Measurements from ENCODE around the gene NEB. TPM values are rescaled to one million over a fixed set of nuclear protein-coding genes. Genes with fewer than 3 reads are reported as not detected.

The NEB gene
- total and polyA plus RNA-seq, 2 donors from 2014 or later = 0.88 to 1.6 TPM

DNA sequence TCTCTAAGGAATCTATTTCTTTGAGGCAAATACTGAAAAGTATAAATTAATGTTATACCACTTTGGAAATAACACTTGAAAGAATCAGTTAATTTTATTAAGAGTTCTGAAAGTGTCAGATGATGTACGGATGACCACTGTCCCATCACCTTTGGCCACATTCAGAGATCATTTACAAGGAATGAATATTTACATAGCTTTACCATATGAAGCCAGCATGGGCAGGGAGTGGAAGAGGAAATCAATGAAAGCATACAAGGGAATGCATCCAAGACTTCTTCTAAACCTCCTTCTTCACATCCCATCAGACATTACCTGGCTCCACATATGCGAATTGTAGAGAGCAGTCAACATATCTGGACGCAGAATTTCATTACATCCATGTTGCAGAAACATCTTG lies 201.1 kb downstream of the NEB start:
- DNase-seq (no peak), FAIRE-seq (no peak)
- intact Hi-C loops (cut with DNase I) = no loop called here
- Histone ChIP-seq H3K4me3 (ENCODE audit: low read length in 3 of 3) (no peak overlapping the region), H3K4me1 (ENCODE audit: control insufficient read depth in 2 of 3, insufficient read depth in 2 of 3, low read depth in 1 of 3, low read length in 3 of 3) (no peaks in the 10 kb centered on the region), H3K27me3 (ENCODE audit: control insufficient read depth, insufficient read depth, low read length) (no peaks in the 10 kb centered on the region), H3K36me3 (ENCODE audit: control insufficient read depth in 2 of 3, insufficient read depth in 3 of 3, low read length in 3 of 3) (no peaks in the 10 kb centered on the region), H3K9me3 (ENCODE audit: control insufficient read depth in 2 of 3, insufficient read depth in 1 of 3, low read length in 3 of 3) (no peaks in the 10 kb centered on the region), H3K27ac (ENCODE audit: low read depth in 2 of 2, low read length in 2 of 2) (no peak overlapping the region), H3K9ac (ENCODE audit: low read length in 3 of 3) (no peak overlapping the region)
- no peak for TF ChIP-seq CTCF (IDR thresholded peaks at IDR 0.05; ENCODE audit: borderline replicate concordance, extremely low read depth, insufficient read depth)

DNA sequence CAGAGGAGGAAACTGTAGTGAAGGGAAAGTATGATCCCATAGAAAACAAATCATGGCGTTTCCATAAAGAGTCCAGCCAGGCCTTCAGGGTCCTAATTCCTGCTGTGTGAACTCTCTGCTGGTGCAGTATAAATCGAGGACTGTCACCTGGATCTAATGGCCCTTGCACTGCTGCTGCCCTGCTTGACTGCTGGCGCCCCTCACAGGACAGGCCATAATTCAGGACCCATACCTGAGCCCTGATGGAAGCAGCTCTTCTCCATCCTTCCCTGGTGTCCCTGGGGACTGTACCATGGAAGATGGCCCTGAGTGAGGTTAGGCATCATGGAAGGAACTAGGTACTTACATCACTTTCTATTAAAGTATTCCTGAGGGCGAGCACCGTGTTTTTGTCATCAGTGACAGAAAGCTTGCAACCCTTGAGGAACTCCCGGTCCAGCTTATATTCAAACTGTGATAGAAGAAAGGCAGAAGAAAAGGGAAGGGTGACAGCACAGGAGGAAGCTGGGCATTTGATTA lies 207.6 kb downstream of the NEB start:
- no peak overlapping the region for H3K27ac ChIP-seq (ENCODE audit: low read depth in 2 of 2, low read length in 2 of 2)
- H3K9me3 ChIP-seq (ENCODE audit: control insufficient read depth in 2 of 3, insufficient read depth in 1 of 3, low read length in 3 of 3) = no peaks in the 10 kb centered on the region
- H3K4me1 ChIP-seq (ENCODE audit: control insufficient read depth in 2 of 3, insufficient read depth in 2 of 3, low read depth in 1 of 3, low read length in 3 of 3) = no peaks in the 10 kb centered on the region
- FAIRE-seq (no peak), DNase-seq (no peak)
- no peak overlapping the region for H3K4me3 ChIP-seq (ENCODE audit: low read length in 3 of 3)
- no peak overlapping the region for H3K9ac ChIP-seq (ENCODE audit: low read length in 3 of 3)
- no peak for TF ChIP-seq CTCF (IDR thresholded peaks at IDR 0.05; ENCODE audit: borderline replicate concordance, extremely low read depth, insufficient read depth)
- intact Hi-C loops (cut with DNase I) = no loop called here
- H3K27me3 ChIP-seq (ENCODE audit: control insufficient read depth, insufficient read depth, low read length) = no peaks in the 10 kb centered on the region
- no peaks in the 10 kb centered on the region for H3K36me3 ChIP-seq (ENCODE audit: control insufficient read depth in 2 of 3, insufficient read depth in 3 of 3, low read length in 3 of 3)

- intact Hi-C loops (cut with DNase I) = no loop called here
- FAIRE-seq (no peak), DNase-seq (no peak)
- Histone ChIP-seq H3K27ac (ENCODE audit: low read depth in 2 of 2, low read length in 2 of 2) (no peak overlapping the region), H3K9me3 (ENCODE audit: control insufficient read depth in 2 of 3, insufficient read depth in 1 of 3, low read length in 3 of 3) (no peaks in the 10 kb centered on the region), H3K4me3 (ENCODE audit: low read length in 3 of 3) (no peak overlapping the region), H3K4me1 (ENCODE audit: control insufficient read depth in 2 of 3, insufficient read depth in 2 of 3, low read depth in 1 of 3, low read length in 3 of 3) (no peaks in the 10 kb centered on the region), H3K27me3 (ENCODE audit: control insufficient read depth, insufficient read depth, low read length) (no peaks in the 10 kb centered on the region), H3K9ac (ENCODE audit: low read length in 3 of 3) (no peak overlapping the region), H3K36me3 (ENCODE audit: control insufficient read depth in 2 of 3, insufficient read depth in 3 of 3, low read length in 3 of 3) (no peaks in the 10 kb centered on the region)
- no peak for TF ChIP-seq CTCF (IDR thresholded peaks at IDR 0.05; ENCODE audit: borderline replicate concordance, extremely low read depth, insufficient read depth)
These were observed 208.4 kb downstream of the NEB start for GRCh38 chr2:151525821-151526373.

DNA sequence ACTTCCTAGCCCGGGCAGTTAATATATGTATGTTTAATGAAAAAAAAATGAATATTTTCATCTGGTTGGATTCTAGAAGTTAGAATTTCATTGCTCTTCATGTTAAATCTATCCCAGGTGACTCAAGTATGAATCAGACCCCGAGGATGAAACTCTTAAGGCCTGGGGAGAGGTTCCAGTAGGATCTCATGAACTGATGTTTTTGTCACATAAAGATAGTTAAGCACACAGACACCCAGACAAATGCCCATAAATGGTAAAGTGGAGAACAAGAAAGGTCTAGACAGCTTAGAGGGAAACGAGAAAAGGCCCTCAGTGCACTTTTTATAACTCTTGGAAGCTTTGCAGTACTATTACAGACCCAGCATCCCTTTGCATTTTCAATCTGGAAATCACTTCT lies 210.4 kb downstream of the NEB start:
- no peak overlapping the region for H3K4me3 ChIP-seq (ENCODE audit: low read length in 3 of 3)
- FAIRE-seq = no peak
- no peaks in the 10 kb centered on the region for H3K4me1 ChIP-seq (ENCODE audit: control insufficient read depth in 2 of 3, insufficient read depth in 2 of 3, low read depth in 1 of 3, low read length in 3 of 3)
- intact Hi-C loops (cut with DNase I) = no loop called here
- H3K27ac ChIP-seq (ENCODE audit: low read depth in 2 of 2, low read length in 2 of 2) = no peak overlapping the region
- H3K9me3 ChIP-seq (ENCODE audit: control insufficient read depth in 2 of 3, insufficient read depth in 1 of 3, low read length in 3 of 3) = no peaks in the 10 kb centered on the region
- no peak for TF ChIP-seq CTCF (IDR thresholded peaks at IDR 0.05; ENCODE audit: borderline replicate concordance, extremely low read depth, insufficient read depth)
- no peak overlapping the region for H3K9ac ChIP-seq (ENCODE audit: low read length in 3 of 3)
- no peaks in the 10 kb centered on the region for H3K36me3 ChIP-seq (ENCODE audit: control insufficient read depth in 2 of 3, insufficient read depth in 3 of 3, low read length in 3 of 3)
- DNase-seq = no peak
- no peaks in the 10 kb centered on the region for H3K27me3 ChIP-seq (ENCODE audit: control insufficient read depth, insufficient read depth, low read length)

Measured in kidney (tissue), 14 donors.